ENCODE measurements around the gene RGS17. TPM values are rescaled to one million over a fixed set of nuclear protein-coding genes. Genes with fewer than 3 reads are reported as not detected.
A peak's percentile ranks its signal among the peaks of the same experiment; 100 is the strongest.

Gene RGS17
- total and polyA plus RNA-seq, 2 of the 13 experiments (the other 11 are each of a cell fraction or from before 2014, with no cell fraction given), result 0.04 TPM; not detected in 1

DNA sequence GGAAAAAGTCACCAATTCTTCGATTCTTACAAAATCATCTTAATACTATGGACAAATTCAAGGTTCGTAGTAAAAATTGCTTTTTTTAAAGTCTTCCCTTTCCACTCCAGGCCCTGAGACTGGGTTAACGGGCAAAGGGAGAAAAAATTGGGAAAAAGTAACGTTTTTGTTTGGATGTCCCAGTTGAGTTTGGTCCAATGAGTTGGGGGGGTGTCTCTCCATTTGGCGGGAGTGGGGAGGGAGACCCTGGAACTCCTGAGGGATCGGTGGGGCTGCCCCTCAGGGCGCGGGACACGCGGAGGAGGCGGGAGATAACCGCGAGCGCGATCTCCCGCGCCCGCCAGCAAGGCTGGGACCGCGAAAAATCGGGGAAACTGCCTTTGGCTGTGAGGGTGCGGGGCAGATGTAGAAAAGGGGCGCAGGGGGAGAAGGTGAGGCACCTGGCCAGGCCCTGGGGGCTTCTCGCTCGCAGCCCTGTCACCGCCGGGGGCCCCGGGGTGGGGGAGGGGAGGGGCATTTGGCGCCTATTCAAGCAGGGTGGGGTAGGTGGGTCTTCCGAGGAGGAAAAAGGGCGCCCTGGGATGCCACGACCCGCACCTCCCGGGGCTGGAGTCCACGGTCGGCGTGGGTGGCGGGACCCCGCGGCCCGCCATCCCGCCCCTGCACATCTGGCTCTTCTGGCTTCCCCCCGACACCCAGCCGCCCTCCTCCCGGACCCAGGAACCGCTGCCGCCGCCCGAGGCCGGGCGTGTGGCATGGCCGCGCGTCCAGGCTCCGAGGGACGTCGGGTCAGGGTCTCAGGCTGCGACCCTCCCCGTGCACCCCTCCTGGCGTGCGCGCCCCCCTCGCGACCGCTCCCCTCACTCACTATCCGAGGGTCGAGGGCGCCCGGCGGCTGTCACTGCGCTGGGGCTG lies 148.8 kb downstream of the RGS17 start (continued):
- TF ChIP-seq CEBPB (IDR thresholded peaks at IDR 0.05; ENCODE audit: borderline replicate concordance, low read depth, low read length) (no peak), ZNF749 (CRISPR knock-in tag; IDR thresholded peaks at IDR 0.05; ENCODE audit: borderline replicate concordance) (no peak), REPIN1 (CRISPR knock-in tag; IDR thresholded peaks at IDR 0.05; ENCODE audit: borderline replicate concordance, low read depth) (peak; percentile 46; the same call in 1 of the 2 replicates), ZFX (CRISPR knock-in tag; IDR thresholded peaks at IDR 0.05; ENCODE audit: low read depth) (no peak), MED1 (CRISPR knock-in tag; IDR thresholded peaks at IDR 0.05) (no peak), SRY (CRISPR knock-in tag; IDR thresholded peaks at IDR 0.05) (0 out of 2 replicates have a peak, but pooled peaks have one; percentile 9), TP53 (CRISPR knock-in tag; conservative IDR thresholded peaks at IDR 0.05) (0 out of 2 replicates have a peak, but pooled peaks have one; percentile 13), NFKB2 (CRISPR knock-in tag; IDR thresholded peaks at IDR 0.05; ENCODE audit: borderline replicate concordance) (no peak), ZNF547 (CRISPR knock-in tag; IDR thresholded peaks at IDR 0.05) (no peak), KLF13 (CRISPR knock-in tag; IDR thresholded peaks at IDR 0.05) (no peak), NR2F2 (IDR thresholded peaks at IDR 0.05; ENCODE audit: borderline replicate concordance, low read depth) (no peak), FOSL1 (CRISPR knock-in tag; IDR thresholded peaks at IDR 0.05; ENCODE audit: borderline replicate concordance) (0 out of 2 replicates have a peak, but pooled peaks have one; percentile 18), CC2D1A (CRISPR knock-in tag; IDR thresholded peaks at IDR 0.05) (no peak; the same call in 1 of the 2 replicates), ZNF235 (CRISPR knock-in tag; IDR thresholded peaks at IDR 0.05; ENCODE audit: borderline replicate concordance) (0 out of 2 replicates have a peak, but pooled peaks have one; percentile 19), RCOR2 (CRISPR knock-in tag; IDR thresholded peaks at IDR 0.05) (no peak), KDM4B (CRISPR knock-in tag; IDR thresholded peaks at IDR 0.05) (no peak), ZNF260 (CRISPR knock-in tag; IDR thresholded peaks at IDR 0.05; ENCODE audit: borderline replicate concordance, low read depth) (no peak)
- TF ChIP-seq, protein P1, sequence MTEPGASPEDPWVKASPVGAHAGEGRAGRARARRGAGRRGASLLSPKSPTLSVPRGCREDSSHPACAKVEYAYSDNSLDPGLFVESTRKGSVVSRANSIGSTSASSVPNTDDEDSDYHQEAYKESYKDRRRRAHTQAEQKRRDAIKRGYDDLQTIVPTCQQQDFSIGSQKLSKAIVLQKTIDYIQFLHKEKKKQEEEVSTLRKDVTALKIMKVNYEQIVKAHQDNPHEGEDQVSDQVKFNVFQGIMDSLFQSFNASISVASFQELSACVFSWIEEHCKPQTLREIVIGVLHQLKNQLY (CRISPR knock-in tag; IDR thresholded peaks at IDR 0.05), result no peak
- TF ChIP-seq, protein P2, sequence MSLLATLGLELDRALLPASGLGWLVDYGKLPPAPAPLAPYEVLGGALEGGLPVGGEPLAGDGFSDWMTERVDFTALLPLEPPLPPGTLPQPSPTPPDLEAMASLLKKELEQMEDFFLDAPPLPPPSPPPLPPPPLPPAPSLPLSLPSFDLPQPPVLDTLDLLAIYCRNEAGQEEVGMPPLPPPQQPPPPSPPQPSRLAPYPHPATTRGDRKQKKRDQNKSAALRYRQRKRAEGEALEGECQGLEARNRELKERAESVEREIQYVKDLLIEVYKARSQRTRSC (CRISPR knock-in tag; IDR thresholded peaks at IDR 0.05; ENCODE audit: low read depth), result peak; percentile 4; the same call in 1 of the 2 replicates
- TF ChIP-seq, protein P3, sequence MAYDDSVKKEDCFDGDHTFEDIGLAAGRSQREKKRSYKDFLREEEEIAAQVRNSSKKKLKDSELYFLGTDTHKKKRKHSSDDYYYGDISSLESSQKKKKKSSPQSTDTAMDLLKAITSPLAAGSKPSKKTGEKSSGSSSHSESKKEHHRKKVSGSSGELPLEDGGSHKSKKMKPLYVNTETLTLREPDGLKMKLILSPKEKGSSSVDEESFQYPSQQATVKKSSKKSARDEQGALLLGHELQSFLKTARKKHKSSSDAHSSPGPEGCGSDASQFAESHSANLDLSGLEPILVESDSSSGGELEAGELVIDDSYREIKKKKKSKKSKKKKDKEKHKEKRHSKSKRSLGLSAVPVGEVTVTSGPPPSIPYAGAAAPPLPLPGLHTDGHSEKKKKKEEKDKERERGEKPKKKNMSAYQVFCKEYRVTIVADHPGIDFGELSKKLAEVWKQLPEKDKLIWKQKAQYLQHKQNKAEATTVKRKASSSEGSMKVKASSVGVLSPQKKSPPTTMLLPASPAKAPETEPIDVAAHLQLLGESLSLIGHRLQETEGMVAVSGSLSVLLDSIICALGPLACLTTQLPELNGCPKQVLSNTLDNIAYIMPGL (CRISPR knock-in tag; IDR thresholded peaks at IDR 0.05; ENCODE audit: borderline replicate concordance in 1 of 2, low read depth in 1 of 2), result no peak
- TF ChIP-seq, protein P4, sequence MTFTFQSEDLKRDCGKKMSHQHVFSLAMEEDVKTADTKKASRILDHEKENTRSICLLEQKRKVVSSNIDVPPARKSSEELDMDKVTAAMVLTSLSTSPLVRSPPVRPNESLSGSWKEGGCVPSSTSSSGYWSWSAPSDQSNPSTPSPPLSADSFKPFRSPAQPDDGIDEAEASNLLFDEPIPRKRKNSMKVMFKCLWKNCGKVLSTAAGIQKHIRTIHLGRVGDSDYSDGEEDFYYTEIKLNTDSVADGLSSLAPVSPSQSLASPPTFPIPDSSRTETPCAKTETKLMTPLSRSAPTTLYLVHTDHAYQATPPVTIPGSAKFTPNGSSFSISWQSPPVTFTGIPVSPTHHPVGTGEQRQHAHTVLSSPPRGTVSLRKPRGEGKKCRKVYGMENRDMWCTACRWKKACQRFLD (CRISPR knock-in tag; IDR thresholded peaks at IDR 0.05; ENCODE audit: borderline replicate concordance), result no peak
- TF ChIP-seq, protein P5, sequence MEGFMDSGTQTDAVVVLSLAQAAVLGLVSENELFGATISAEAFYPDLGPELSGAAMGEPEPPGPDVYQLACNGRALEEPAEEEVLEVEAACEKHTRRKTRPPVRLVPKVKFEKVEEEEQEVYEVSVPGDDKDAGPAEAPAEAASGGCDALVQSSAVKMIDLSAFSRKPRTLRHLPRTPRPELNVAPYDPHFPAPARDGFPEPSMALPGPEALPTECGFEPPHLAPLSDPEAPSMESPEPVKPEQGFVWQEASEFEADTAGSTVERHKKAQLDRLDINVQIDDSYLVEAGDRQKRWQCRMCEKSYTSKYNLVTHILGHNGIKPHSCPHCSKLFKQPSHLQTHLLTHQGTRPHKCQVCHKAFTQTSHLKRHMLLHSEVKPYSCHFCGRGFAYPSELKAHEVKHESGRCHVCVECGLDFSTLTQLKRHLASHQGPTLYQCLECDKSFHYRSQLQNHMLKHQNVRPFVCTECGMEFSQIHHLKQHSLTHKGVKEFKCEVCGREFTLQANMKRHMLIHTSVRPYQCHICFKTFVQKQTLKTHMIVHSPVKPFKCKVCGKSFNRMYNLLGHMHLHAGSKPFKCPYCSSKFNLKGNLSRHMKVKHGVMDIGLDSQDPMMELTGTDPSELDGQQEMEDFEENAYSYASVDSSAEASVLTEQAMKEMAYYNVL (CRISPR knock-in tag; IDR thresholded peaks at IDR 0.05; ENCODE audit: borderline replicate concordance), result no peak
